OCI-LY7 (cell line): ENCODE results near the gene ANKRD18A. TPM values are rescaled to one million over a fixed set of nuclear protein-coding genes. Genes with fewer than 3 reads are reported as not detected.
"Not testable (repeated sequence)": the region's sequence is repeated elsewhere in the genome, so short reads cannot be mapped to it uniquely, and the experiment has no call there.

ENCODE experiments used
- BruUV-seq: library from RNA; stranded (reverse); fragments of 400-500 nt; replicated peaks from 2 replicates; lab custom pipeline; 2021; lab: Mats Ljungman, UMichigan
- CTCF ChIA-PET: fragments of 300-600 bp; sonication (Branson Sonifier 250); formaldehyde crosslinking; loops from one replicate; lab custom pipeline; 2022; ENCODE audit warnings: antibody characterized with exemption; ENCODE audit not compliant: unreplicated experiment; lab: Charles Lee
- POLR2A ChIA-PET: fragments of 300-600 bp; sonication (Branson Sonifier 250); formaldehyde crosslinking; loops from one replicate; lab custom pipeline; 2022; ENCODE audit warnings: antibody characterized with exemption; lab: Charles Lee
- DNase-seq: peaks from one replicate; pipeline ENCODE4 v3.0.0-alpha.2; 2015; ENCODE audit warnings: low spot score
- H2AFZ ChIP-seq: fragments of 200-600 bp; sonication (generic), shearing (Covaris generic); 2 replicates; pipeline ENCODE4 v1.6.1; 2014; ENCODE audit warnings: mild to moderate bottlenecking, antibody characterized with exemption, low read length, moderate library complexity
- H3K27ac ChIP-seq: fragments of 200-600 bp; sonication (generic); 2 replicates; pipeline ENCODE4 v1.5.1; 2014; ENCODE audit warnings: mixed run types, low read depth, mild to moderate bottlenecking, moderate library complexity, low read length, inconsistent platforms; ENCODE audit not compliant: poor library complexity, severe bottlenecking
- H3K36me3 ChIP-seq: fragments of 200-600 bp; sonication (generic); 2 replicates; pipeline ENCODE4 v1.6.1; 2014; ENCODE audit warnings: mild to moderate bottlenecking, antibody characterized with exemption, low read length, moderate library complexity, mixed read lengths; ENCODE audit not compliant: insufficient read depth
- H3K4me1 ChIP-seq: fragments of 200-600 bp; sonication (generic); 2 replicates; pipeline ENCODE4 v1.5.1; 2014; ENCODE audit warnings: mild to moderate bottlenecking, low read length; ENCODE audit not compliant: insufficient read depth, poor library complexity, severe bottlenecking
- H3K4me2 ChIP-seq: fragments of 200-600 bp; sonication (generic); 2 replicates; pipeline ENCODE4 v1.6.1; 2014; ENCODE audit warnings: mild to moderate bottlenecking, low read length
- H3K4me3 ChIP-seq: fragments of 200-600 bp; sonication (generic); 2 replicates; pipeline ENCODE4 v1.5.1; 2014; ENCODE audit warnings: mild to moderate bottlenecking, low read depth, low read length; ENCODE audit not compliant: poor library complexity, severe bottlenecking
- H3K79me2 ChIP-seq: fragments of 200-600 bp; sonication (generic); 2 replicates; pipeline ENCODE4 v1.6.1; 2016; ENCODE audit warnings: low read depth, mild to moderate bottlenecking, low read length, moderate library complexity, mixed read lengths; ENCODE audit not compliant: insufficient read depth
- H3K9me2 ChIP-seq: fragments of 200-600 bp; sonication (generic); 2 replicates; pipeline ENCODE4 v1.6.1; 2016; ENCODE audit warnings: mild to moderate bottlenecking, low read length, mixed read lengths; ENCODE audit not compliant: insufficient read depth
- H3K9me3 ChIP-seq: fragments of 200-600 bp; sonication (generic); 2 replicates; pipeline ENCODE4 v1.6.1; 2014; ENCODE audit warnings: mild to moderate bottlenecking, mixed run types, low read length, mixed read lengths
- H4K20me1 ChIP-seq: fragments of 200-600 bp; sonication (generic); 2 replicates; pipeline ENCODE4 v1.6.1; 2014; ENCODE audit warnings: mild to moderate bottlenecking, antibody characterized with exemption, low read length, moderate library complexity, mixed read lengths; ENCODE audit not compliant: insufficient read depth
- EZH2phosphoT487 ChIP-seq: fragments of 200-600 bp; sonication (generic); IDR thresholded peaks from 2 replicates; pipeline ENCODE4 v1.6.1; 2018; ENCODE audit warnings: low read depth, borderline replicate concordance, mild to moderate bottlenecking, mixed run types, antibody characterized with exemption, low read length, moderate library complexity, mixed read lengths
- intact Hi-C: fragments of 100-400 bp; cut with micrococcal nuclease; formaldehyde crosslinking; loops from one replicate; pipeline ENCODE4 v1.10.0; 2022; ENCODE audit not compliant: unreplicated experiment
- total RNA-seq, 2 experiments: library from RNA; depleted of rRNA in 1 of 2; stranded (reverse); fragments of >200 nt in 1 of 2; shearing (Covaris generic) in 1 of 2; gene quantifications; 2 replicates each; pipeline ENCODE4 v1.2.3, GENCODE V29; 2014 to 2022
- TF ChIP-seq, protein P1 (sequence below): fragments of 200-600 bp; sonication (generic); conservative IDR thresholded peaks from 2 replicates; pipeline ENCODE4 v1.5.1; 2014; ENCODE audit warnings: mild to moderate bottlenecking, antibody characterized with exemption, low read length, moderate library complexity, mixed read lengths

The ANKRD18A gene
- total RNA-seq, 2 experiments from 2014 or later = not detected

- ChIA-PET CTCF (no interaction called here), POLR2A (no interaction called here)
- intact Hi-C loops = no loop called here
Measured at GRCh38 chr9:38621434-38622287, 1.3 kb upstream of the ANKRD18A start.

GRCh38 chr9:38619556-38620447 is 594 bp downstream of the ANKRD18A start:
- H3K9me3 ChIP-seq = no peaks in the 10 kb centered on the region
- DNase-seq = no peak
- H4K20me1 ChIP-seq = no peaks in the 10 kb centered on the region
- CTCF ChIA-PET = no interaction called here
- BruUV-seq = no TSS peak
- H3K9me2 ChIP-seq = no peaks in the 10 kb centered on the region
- no peak overlapping the region for H3K4me2 ChIP-seq
- intact Hi-C loops = no loop called here
- no peaks in the 10 kb centered on the region for H3K79me2 ChIP-seq
- no peaks in the 10 kb centered on the region for H3K36me3 ChIP-seq
- H3K4me1 ChIP-seq = no peaks in the 10 kb centered on the region
- TF ChIP-seq, protein P1, sequence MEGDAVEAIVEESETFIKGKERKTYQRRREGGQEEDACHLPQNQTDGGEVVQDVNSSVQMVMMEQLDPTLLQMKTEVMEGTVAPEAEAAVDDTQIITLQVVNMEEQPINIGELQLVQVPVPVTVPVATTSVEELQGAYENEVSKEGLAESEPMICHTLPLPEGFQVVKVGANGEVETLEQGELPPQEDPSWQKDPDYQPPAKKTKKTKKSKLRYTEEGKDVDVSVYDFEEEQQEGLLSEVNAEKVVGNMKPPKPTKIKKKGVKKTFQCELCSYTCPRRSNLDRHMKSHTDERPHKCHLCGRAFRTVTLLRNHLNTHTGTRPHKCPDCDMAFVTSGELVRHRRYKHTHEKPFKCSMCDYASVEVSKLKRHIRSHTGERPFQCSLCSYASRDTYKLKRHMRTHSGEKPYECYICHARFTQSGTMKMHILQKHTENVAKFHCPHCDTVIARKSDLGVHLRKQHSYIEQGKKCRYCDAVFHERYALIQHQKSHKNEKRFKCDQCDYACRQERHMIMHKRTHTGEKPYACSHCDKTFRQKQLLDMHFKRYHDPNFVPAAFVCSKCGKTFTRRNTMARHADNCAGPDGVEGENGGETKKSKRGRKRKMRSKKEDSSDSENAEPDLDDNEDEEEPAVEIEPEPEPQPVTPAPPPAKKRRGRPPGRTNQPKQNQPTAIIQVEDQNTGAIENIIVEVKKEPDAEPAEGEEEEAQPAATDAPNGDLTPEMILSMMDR = no peak
- no peak for TF ChIP-seq EZH2phosphoT487
- no peak overlapping the region for H3K27ac ChIP-seq
- POLR2A ChIA-PET = no interaction called here
- H3K4me3 ChIP-seq = no peak overlapping the region
- H2AFZ ChIP-seq = no peak overlapping the region

More at GRCh38 chr9:38621434-38622287, 1.3 kb upstream of the ANKRD18A start:
- Histone ChIP-seq H3K4me3 (no peak overlapping the region), H3K4me2 (no peak overlapping the region), H2AFZ (no peak overlapping the region), H3K27ac (no peak overlapping the region), H3K4me1 (no peaks in the 10 kb centered on the region), H3K36me3 (no peaks in the 10 kb centered on the region), H3K9me3 (no peaks in the 10 kb centered on the region), H3K79me2 (no peaks in the 10 kb centered on the region), H4K20me1 (no peaks in the 10 kb centered on the region), H3K9me2 (no peaks in the 10 kb centered on the region)
- TF ChIP-seq, protein P1 = no peak
- no peak for TF ChIP-seq EZH2phosphoT487
- BruUV-seq = no TSS peak
- DNase-seq = no peak

GRCh38 chr9:38598029-38598745 is 22.2 kb downstream of the ANKRD18A start:
- H3K4me3 ChIP-seq, H3K27ac ChIP-seq, DNase-seq, CTCF ChIA-PET, POLR2A ChIA-PET, H3K9me2 ChIP-seq, H3K4me2 ChIP-seq, H2AFZ ChIP-seq, H3K4me1 ChIP-seq, BruUV-seq, H3K9me3 ChIP-seq, H3K79me2 ChIP-seq, H3K36me3 ChIP-seq, H4K20me1 ChIP-seq, intact Hi-C loops: not testable (repeated sequence)

DNA sequence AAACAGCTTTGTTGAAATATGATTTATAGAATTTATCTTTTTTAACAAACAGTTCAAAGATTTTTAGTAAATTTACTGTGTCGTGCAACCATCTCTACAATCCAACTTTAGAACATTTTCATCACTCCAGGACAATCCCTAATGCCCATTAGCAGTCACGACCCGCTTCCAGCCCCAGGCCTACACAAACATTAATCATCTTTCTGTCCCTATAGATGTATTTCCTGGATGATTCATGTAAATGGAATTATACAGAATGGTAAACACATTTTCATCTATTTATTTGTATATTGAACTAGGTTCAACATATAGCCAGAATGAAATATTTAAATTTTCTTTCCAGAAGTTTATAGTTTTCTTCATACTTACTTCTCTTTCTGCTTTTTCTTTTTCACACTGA is 25.3 kb downstream of the ANKRD18A start:
- POLR2A ChIA-PET, H3K4me3 ChIP-seq, H3K9me3 ChIP-seq, H3K36me3 ChIP-seq, H4K20me1 ChIP-seq, H3K27ac ChIP-seq, H3K4me1 ChIP-seq, H2AFZ ChIP-seq, CTCF ChIA-PET, intact Hi-C loops, BruUV-seq, H3K79me2 ChIP-seq, DNase-seq, H3K9me2 ChIP-seq, H3K4me2 ChIP-seq: not testable (repeated sequence)
